GM10847 (cell line): ENCODE measurements around the gene FXYD2.

ENCODE experiments used
- POLR2A ChIP-seq: IDR thresholded peaks from 2 replicates; pipeline ENCODE4 v1.6.1; 2011; ENCODE audit not compliant: insufficient read length; ENCODE audit errors: extremely low read depth

Gene FXYD2

GRCh38 chr11:117820071-117820470 is 4.5 kb downstream of the FXYD2 start:
- no peak for TF ChIP-seq POLR2A

- no peak for TF ChIP-seq POLR2A
These were observed 5.2 kb downstream of the FXYD2 start for GRCh38 chr11:117819096-117820040.

GRCh38 chr11:117818041-117818873 is 6.3 kb downstream of the FXYD2 start:
- no peak for TF ChIP-seq POLR2A

- no peak for TF ChIP-seq POLR2A
These were observed 7.0 kb downstream of the FXYD2 start for GRCh38 chr11:117817368-117818040.

GRCh38 chr11:117816846-117817367 is 7.6 kb downstream of the FXYD2 start:
- no peak for TF ChIP-seq POLR2A

DNA sequence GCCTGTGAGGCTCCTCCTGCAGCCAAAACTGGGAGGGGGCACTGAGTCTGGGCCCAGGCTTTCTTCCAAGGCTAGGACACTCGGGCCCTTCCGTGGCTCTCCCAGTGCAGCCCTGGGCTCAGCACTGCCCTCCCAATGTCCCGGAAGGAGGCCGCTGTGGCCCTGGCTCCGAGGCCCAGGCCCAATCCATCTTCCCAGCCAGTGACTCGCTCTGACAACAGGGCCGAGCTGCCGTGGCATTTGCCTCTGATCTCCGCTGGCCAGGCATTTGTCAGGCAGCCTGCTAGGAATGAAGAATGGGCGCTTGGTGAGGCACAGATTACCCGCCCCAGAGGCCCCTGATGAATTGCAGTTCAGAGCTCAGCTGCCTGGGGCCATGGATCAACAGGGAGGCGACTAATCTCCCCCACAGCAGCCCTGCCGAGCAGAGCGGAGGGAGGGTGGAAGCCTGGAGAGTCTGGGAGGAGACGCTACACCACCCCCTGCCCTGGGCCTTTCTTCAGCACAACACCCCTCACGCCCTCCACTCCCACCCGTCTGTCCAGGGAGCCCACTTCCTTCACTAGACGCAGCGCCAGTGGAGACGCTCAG is 8.3 kb downstream of the FXYD2 start:
- TF ChIP-seq POLR2A = no peak

DNA sequence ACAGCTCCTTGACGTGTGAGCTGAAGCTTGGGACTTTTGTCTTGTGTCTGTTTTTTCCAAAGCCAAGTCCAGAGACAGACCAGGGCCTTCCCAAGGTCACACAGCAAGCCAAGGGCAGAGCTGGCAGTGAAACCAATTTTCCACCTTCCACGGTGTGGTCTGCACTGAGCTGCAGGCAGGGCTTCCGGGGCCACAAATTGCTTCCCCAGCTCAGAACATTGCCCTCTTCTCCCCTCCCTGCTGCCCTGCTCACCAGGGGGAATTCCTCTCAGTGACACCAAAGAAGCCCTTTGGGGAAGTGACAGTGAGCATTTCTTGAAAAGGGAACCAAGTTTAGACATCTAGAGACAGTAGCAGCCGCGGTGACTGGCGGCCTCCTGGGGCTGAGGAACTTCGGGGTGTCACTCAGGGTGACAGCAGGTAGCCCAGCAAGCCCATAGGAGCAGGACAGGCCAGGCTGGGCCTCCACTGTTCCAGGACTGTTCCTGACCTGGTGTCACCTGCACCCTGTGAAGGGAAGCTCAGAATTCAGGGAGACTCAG is 9.2 kb downstream of the FXYD2 start:
- TF ChIP-seq POLR2A = no peak

DNA sequence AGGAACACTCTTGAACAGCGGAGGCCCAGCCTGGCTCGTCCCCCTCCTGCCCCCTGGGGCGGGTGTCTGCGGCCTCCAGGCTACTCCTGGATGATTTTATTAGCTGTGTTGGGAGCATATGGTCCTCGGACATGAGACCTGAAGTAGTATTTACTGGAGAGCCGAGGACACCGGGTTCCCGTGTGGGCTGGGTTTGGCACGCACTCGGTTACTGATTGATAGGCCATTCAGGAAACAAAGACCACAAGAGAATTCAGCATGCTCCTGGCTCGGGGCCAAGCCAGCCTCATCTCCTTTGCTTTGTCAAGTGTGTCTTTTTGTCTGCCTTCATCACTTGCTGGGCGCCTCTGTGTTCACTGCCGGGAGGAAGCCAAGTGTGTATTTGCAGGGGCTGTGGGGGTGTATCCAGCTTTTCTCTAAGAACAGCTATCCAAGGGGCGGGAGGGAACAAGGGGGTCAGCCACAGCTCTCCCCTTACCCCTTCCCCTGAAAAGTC is 9.7 kb downstream of the FXYD2 start:
- TF ChIP-seq POLR2A = peak; percentile 51

DNA sequence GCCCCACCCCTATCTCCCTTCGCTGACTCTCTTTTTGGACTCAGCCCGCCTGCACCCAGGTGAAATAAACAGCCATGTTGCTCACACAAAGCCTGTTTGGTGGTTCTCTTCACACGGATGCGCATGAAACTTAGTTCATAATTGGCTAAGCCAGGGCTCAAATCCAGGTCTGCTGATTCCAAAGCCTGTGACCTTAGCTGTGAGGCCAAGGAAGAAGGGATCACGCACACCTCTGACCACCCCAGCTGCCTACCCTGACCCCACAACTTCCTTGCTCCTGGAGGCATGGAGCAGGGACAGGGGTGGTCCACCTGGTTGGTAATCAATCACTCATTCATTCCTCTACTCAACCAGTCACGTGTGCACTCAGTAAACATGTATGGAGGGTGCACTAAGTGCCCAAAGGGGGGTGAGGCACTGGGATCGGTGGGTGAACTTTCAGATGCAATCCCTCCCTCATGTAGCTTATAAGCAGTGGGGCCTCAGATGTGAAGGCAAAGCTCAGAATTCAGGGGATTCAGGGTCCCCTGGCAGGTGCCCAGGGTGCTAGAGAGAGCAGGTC is 10.3 kb downstream of the FXYD2 start:
- no peak for TF ChIP-seq POLR2A

DNA sequence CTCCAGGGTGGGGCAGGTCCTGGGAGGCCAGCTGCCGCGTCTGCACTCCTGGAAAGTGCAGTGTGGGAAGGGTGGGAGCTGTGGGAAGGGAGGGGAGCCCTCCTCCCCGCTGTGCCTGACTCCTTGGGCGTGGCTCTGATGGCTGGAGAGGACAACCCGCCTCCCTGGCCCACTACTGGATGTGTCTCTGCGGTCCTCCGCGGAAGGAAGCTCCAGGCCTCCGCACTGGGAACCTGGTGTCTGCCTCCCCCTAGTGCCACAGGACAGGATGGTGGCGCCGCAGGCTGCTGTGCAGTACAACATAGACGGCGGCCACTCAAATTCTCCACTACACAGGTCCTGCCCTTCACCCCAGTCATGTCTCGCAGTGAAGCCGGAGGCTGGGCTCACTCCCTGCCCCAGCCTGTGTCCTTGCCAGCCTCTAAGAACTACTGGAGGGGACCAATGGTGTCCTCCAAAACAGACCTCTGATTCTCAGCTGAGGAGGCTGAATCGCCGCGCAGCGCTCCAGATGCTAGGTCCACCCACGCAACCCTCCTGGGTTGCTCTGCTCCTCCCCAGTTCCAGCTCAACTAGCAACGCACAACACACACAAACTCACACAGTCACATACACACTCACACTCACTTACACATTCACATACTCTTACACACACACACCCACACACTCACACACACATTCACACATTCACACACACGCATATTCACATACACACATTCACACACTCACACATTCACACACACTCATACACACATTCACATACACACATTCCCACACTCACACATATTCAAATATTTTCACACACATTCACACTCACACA is 15.1 kb downstream of the FXYD2 start:
- no peak for TF ChIP-seq POLR2A

GRCh38 chr11:117808784-117809183 is 15.8 kb downstream of the FXYD2 start:
- no peak for TF ChIP-seq POLR2A

GRCh38 chr11:117807482-117808327 is 16.8 kb downstream of the FXYD2 start:
- no peak for TF ChIP-seq POLR2A

DNA sequence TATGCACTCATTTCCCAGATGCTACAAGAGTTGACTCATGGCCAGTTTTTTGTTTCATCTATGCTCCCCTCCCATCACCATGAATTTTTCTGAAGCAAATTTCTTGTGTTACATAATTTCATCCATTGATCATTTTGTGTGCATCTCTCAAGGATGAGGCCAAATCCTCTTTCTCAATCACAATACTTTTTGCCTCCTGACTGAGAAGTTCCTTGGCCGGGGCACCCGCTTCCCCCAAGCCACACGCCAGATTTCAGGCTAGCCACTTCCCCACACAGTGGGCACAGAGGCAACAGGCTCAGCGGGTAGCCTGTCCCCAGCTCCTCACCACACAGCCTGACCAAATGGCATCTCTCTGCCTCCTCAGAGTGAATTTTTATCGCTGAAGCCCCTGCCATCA is 17.7 kb downstream of the FXYD2 start:
- no peak for TF ChIP-seq POLR2A

GRCh38 chr11:117805045-117805444 is 19.5 kb downstream of the FXYD2 start:
- TF ChIP-seq POLR2A = no peak
